Keratinocyte (primary cell): ENCODE data around the gene HCRTR2.

Experiments used
- CTCF ChIP-seq, 3 experiments: IDR thresholded peaks in 1 of 3; conservative IDR thresholded peaks in 1 of 3; optimal IDR thresholded peaks in 1 of 3; 2 replicates in 2 of 3; 3 replicates in 1 of 3; pipeline versions ENCODE3 to v1.5.1; 2011; ENCODE audit warnings: low read length in 3 of 3, mild to moderate bottlenecking in 3 of 3, moderate library complexity in 2 of 3, control low read depth in 1 of 3, inconsistent platforms in 1 of 3; ENCODE audit not compliant: insufficient read depth in 2 of 3; ENCODE audit errors: extremely low read depth in 1 of 3
- EZH2 ChIP-seq: IDR thresholded peaks from one replicate; pipeline ENCODE4 v1.6.1; 2012; ENCODE audit warnings: inconsistent platforms, mild to moderate bottlenecking, low read length, moderate library complexity

GRCh38 chr6:55281215-55281614, 106.9 kb downstream of the HCRTR2 start:
- no peak for TF ChIP-seq CTCF (optimal IDR thresholded peaks at IDR 0.05 in 1 of 3, IDR thresholded peaks at IDR 0.05 in 1 of 3, conservative IDR thresholded peaks at IDR 0.05 in 1 of 3; ENCODE audit: extremely low read depth in 1 of 3, insufficient read depth in 2 of 3, low read length in 3 of 3)
- TF ChIP-seq EZH2 = no peak
